H9 (cell line): ENCODE data around the gene PCGF2. TPM values are rescaled to one million over a fixed set of nuclear protein-coding genes. Genes with fewer than 3 reads are reported as not detected.

Experiments
- DNase-seq: peaks from one replicate; pipeline ENCODE4 v3.0.0-alpha.2; 2017
- H2AFZ ChIP-seq: one replicate; pipeline ENCODE4 v1.6.1; 2013; ENCODE audit warnings: mild to moderate bottlenecking, low read length, control low read depth, moderate library complexity
- H2AK5ac ChIP-seq: 2 replicates; pipeline ENCODE4 v1.6.1; 2013; ENCODE audit warnings: low read length, control low read depth, mixed read lengths; ENCODE audit not compliant: insufficient read length
- H2BK120ac ChIP-seq: one replicate; pipeline ENCODE4 v1.6.1; 2013; ENCODE audit warnings: low read depth, mild to moderate bottlenecking, low read length, control low read depth, inconsistent platforms; ENCODE audit not compliant: poor library complexity, severe bottlenecking
- H2BK12ac ChIP-seq: 2 replicates; pipeline ENCODE4 v1.6.1; 2013; ENCODE audit warnings: low read length, control low read depth, mixed read lengths, low read depth; ENCODE audit not compliant: insufficient read length
- H2BK15ac ChIP-seq: 2 replicates; pipeline ENCODE4 v1.6.1; 2013; ENCODE audit warnings: low read depth, low read length, control low read depth
- H2BK20ac ChIP-seq: one replicate; pipeline ENCODE4 v1.6.1; 2013; ENCODE audit warnings: low read depth, mild to moderate bottlenecking, low read length, control low read depth, inconsistent platforms; ENCODE audit not compliant: poor library complexity, severe bottlenecking
- H2BK5ac ChIP-seq: 2 replicates; pipeline ENCODE4 v1.6.1; 2013; ENCODE audit warnings: low read length, control low read depth, mixed read lengths; ENCODE audit not compliant: insufficient read length
- H3K14ac ChIP-seq: 2 replicates; pipeline ENCODE4 v1.6.1; 2013; ENCODE audit warnings: low read length, control low read depth; ENCODE audit not compliant: insufficient read depth
- H3K18ac ChIP-seq: 2 replicates; pipeline ENCODE4 v1.6.1; 2013; ENCODE audit warnings: low read depth, mild to moderate bottlenecking, mixed read lengths, low read length, control low read depth; ENCODE audit not compliant: insufficient read length
- H3K23ac ChIP-seq: 2 replicates; pipeline ENCODE4 v1.6.1; 2013; ENCODE audit warnings: low read length, control low read depth, mixed read lengths, low read depth; ENCODE audit not compliant: insufficient read length
- H3K23me2 ChIP-seq: 2 replicates; pipeline ENCODE4 v1.6.1; 2013; ENCODE audit warnings: low read depth, mild to moderate bottlenecking, mixed read lengths, low read length, control low read depth; ENCODE audit not compliant: insufficient read length, poor library complexity, severe bottlenecking
- H3K27ac ChIP-seq: 2 replicates; pipeline ENCODE4 v1.5.1; 2013; ENCODE audit warnings: low read length, control low read depth, mixed read lengths, low read depth; ENCODE audit not compliant: insufficient read length
- H3K27me3 ChIP-seq: 2 replicates; pipeline ENCODE4 v1.6.1; 2013; ENCODE audit warnings: low read length, control low read depth, inconsistent platforms; ENCODE audit not compliant: insufficient read depth
- H3K4ac ChIP-seq: 2 replicates; pipeline ENCODE4 v1.6.1; 2013; ENCODE audit warnings: low read depth, mild to moderate bottlenecking, control low read depth, inconsistent platforms, low read length, moderate library complexity
- H3K4me1 ChIP-seq: 2 replicates; pipeline ENCODE4 v1.6.1; 2013; ENCODE audit warnings: low read length, control low read depth, inconsistent platforms; ENCODE audit not compliant: insufficient read depth
- H3K4me2 ChIP-seq: 2 replicates; pipeline ENCODE4 v1.6.1; 2013; ENCODE audit warnings: low read length, control low read depth, mixed read lengths; ENCODE audit not compliant: insufficient read length, insufficient read depth
- H3K56ac ChIP-seq: 2 replicates; pipeline ENCODE4 v1.6.1; 2013; ENCODE audit warnings: low read depth, mild to moderate bottlenecking, mixed read lengths, low read length, control low read depth; ENCODE audit not compliant: insufficient read length
- H3K79me1 ChIP-seq: 2 replicates; pipeline ENCODE4 v1.6.1; 2013; ENCODE audit warnings: low read depth, mild to moderate bottlenecking, moderate library complexity, low read length, control low read depth, inconsistent platforms; ENCODE audit not compliant: insufficient read depth, poor library complexity, severe bottlenecking
- H3K79me2 ChIP-seq: 2 replicates; pipeline ENCODE4 v1.6.1; 2013; ENCODE audit warnings: low read length, control low read depth, inconsistent platforms; ENCODE audit not compliant: insufficient read depth
- H3K9ac ChIP-seq: 2 replicates; pipeline ENCODE4 v1.6.1; 2013; ENCODE audit warnings: low read length, control low read depth, mixed read lengths; ENCODE audit not compliant: insufficient read length; ENCODE audit errors: extremely low read depth
- H3K9me3 ChIP-seq: one replicate; pipeline ENCODE4 v1.6.1; 2013; ENCODE audit warnings: low read depth, low read length, inconsistent platforms; ENCODE audit not compliant: control insufficient read depth
- H3T11ph ChIP-seq: one replicate; pipeline ENCODE4 v1.6.1; 2013; ENCODE audit warnings: mild to moderate bottlenecking, low read length, control low read depth, inconsistent platforms
- H4K20me1 ChIP-seq: one replicate; pipeline ENCODE4 v1.6.1; 2013; ENCODE audit not compliant: control insufficient read depth, insufficient read length, insufficient read depth
- H4K5ac ChIP-seq: 2 replicates; pipeline ENCODE4 v1.6.1; 2013; ENCODE audit warnings: low read depth, mild to moderate bottlenecking, mixed read lengths, low read length, control low read depth; ENCODE audit not compliant: insufficient read length
- H4K8ac ChIP-seq: replicated peaks from 2 replicates; pipeline ENCODE4 v1.6.1; 2013; ENCODE audit warnings: low read length, control low read depth, mixed read lengths, low read depth; ENCODE audit not compliant: insufficient read length
- H4K91ac ChIP-seq: 2 replicates; pipeline ENCODE4 v1.6.1; 2013; ENCODE audit warnings: low read depth, mild to moderate bottlenecking, moderate library complexity, mixed read lengths, low read length, control low read depth; ENCODE audit not compliant: insufficient read length
- H3K27ac Mint-ChIP-seq, 3 experiments: 2 replicates in 2 of 3; 3 replicates in 1 of 3; pipeline ENCODE4 v1.8.0; 2020 to 2021; ENCODE audit warnings: mixed read lengths in 3 of 3, mild to moderate bottlenecking in 1 of 3, moderate library complexity in 1 of 3
- H3K27me3 Mint-ChIP-seq: 2 replicates; pipeline ENCODE4 v1.8.0; 2021; ENCODE audit warnings: low read depth, mild to moderate bottlenecking, moderate library complexity, mixed read lengths
- H3K36me3 Mint-ChIP-seq, 3 experiments: 2 replicates in 2 of 3; 3 replicates in 1 of 3; pipeline ENCODE4 v1.8.0; 2020 to 2021; ENCODE audit warnings: low read depth in 3 of 3, mixed read lengths in 3 of 3; ENCODE audit not compliant: insufficient read depth in 1 of 3
- H3K4me1 Mint-ChIP-seq, 2 experiments: 2 replicates each; pipeline ENCODE4 v1.8.0; 2020; ENCODE audit warnings: mixed read lengths in 2 of 2
- H3K4me3 Mint-ChIP-seq, 2 experiments: 2 replicates in 1 of 2; 3 replicates in 1 of 2; pipeline ENCODE4 v1.8.0; 2020 to 2021; ENCODE audit warnings: mild to moderate bottlenecking in 2 of 2, mixed read lengths in 2 of 2, moderate library complexity in 1 of 2
- H3K9me3 Mint-ChIP-seq, 2 experiments: 2 replicates in 1 of 2; 3 replicates in 1 of 2; pipeline ENCODE4 v1.8.0; 2020; ENCODE audit warnings: mild to moderate bottlenecking in 2 of 2, mixed read lengths in 2 of 2, moderate library complexity in 1 of 2
- WGBS: extraction: QIAGEN DNeasy Blood & Tissue Kit; methylation state at CpG from one replicate; pipeline ENCODE4 v1.1.7; 2013; ENCODE audit warnings: missing lambda C conversion rate, low lambda C conversion rate, mixed read lengths; ENCODE audit not compliant: insufficient read length; ENCODE audit errors: extremely low coverage; 5-methylcytosine and 5-hydroxymethylcytosine counted together
- total RNA-seq: library from RNA; stranded (reverse); gene quantifications from 2 replicates; pipeline ENCODE4 v1.2.1, GENCODE V29; 2021
- TF ChIP-seq, protein P1 (sequence below): fragments of 200-600 bp; sonication (generic); conservative IDR thresholded peaks from 3 replicates; pipeline ENCODE4 v1.8.0; 2021; ENCODE audit warnings: antibody characterized with exemption, mild to moderate bottlenecking

The PCGF2 gene
- total RNA-seq, 1 experiment from 2014 or later, result 106 TPM

DNA sequence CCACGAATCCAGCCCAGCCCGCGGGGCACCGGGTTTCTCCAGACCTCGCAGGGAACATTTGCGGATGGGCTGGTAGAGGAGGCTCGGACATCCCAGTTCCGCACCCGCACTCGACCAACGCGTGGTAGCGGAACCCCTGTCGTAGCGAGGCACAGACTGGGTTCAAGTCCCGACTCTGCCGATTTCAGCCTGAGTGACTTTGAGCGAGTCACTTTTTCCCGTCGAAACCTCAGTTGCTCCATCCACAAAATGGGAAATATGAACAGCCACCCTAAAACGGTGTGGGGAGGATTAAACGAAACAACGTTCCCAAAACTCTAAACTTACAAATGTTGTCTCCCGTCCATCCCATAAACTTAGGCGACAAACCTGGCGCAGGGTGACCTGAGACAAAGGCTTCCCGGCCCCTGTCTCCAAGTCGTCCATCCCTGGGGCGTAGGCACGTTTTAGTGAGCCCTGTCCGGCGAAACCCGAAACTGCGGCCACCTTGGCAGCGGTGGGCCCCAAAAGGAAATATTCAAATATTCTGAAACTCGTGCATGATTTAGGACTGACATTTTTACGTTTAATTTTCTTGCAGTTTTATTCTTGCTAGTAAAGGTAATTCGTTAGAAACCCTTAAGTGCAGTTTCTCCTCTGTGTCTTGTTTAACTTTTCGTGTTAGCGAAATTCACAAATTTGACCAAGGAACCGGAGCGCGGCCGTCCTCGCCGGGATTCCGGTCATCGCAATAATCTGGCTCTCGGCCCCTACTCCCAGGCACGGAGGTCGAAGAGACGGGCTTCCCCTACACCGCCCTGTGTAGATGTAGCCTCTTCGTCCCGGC is 45.0 kb downstream of the PCGF2 start:
- no peak overlapping the region for H3K4ac ChIP-seq
- H3K4me1 ChIP-seq, result peaks cover 5% of the 10 kb centered on the region; the same call in 1 of the 2 replicates
- peaks cover 67% of the 10 kb centered on the region for H3K27me3 ChIP-seq
- no peak overlapping the region for H3K27ac ChIP-seq
- no peak overlapping the region for H4K91ac ChIP-seq
- H3K9me3 Mint-ChIP-seq, result peaks cover 0 to 3% of the 10 kb centered on the region in 2 experiments; a peak in 3 of 5 replicates
- H3K18ac ChIP-seq, result peak overlapping the region; percentile 22
- H2AFZ ChIP-seq, result no peak overlapping the region
- no peak overlapping the region for H3K27ac Mint-ChIP-seq
- H3K14ac ChIP-seq, result no peak overlapping the region; the same call in 1 of the 2 replicates
- TF ChIP-seq, protein P1, sequence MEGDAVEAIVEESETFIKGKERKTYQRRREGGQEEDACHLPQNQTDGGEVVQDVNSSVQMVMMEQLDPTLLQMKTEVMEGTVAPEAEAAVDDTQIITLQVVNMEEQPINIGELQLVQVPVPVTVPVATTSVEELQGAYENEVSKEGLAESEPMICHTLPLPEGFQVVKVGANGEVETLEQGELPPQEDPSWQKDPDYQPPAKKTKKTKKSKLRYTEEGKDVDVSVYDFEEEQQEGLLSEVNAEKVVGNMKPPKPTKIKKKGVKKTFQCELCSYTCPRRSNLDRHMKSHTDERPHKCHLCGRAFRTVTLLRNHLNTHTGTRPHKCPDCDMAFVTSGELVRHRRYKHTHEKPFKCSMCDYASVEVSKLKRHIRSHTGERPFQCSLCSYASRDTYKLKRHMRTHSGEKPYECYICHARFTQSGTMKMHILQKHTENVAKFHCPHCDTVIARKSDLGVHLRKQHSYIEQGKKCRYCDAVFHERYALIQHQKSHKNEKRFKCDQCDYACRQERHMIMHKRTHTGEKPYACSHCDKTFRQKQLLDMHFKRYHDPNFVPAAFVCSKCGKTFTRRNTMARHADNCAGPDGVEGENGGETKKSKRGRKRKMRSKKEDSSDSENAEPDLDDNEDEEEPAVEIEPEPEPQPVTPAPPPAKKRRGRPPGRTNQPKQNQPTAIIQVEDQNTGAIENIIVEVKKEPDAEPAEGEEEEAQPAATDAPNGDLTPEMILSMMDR, result no peak
- H2BK12ac ChIP-seq, result no peak overlapping the region
- H3K56ac ChIP-seq, result no peak overlapping the region
- H2BK5ac ChIP-seq, result no peak overlapping the region
- H4K8ac ChIP-seq, result no peak overlapping the region
- H3T11ph ChIP-seq, result no peak overlapping the region
- peak; percentile 46 for DNase-seq
- no peaks in the 10 kb centered on the region for H3K9me3 ChIP-seq
- no peak overlapping the region for H4K5ac ChIP-seq
- no peak overlapping the region for H2BK120ac ChIP-seq
- peaks cover 25% of the 10 kb centered on the region for H3K23me2 ChIP-seq
- H3K4me2 ChIP-seq, result peak overlapping the region; percentile 63
- no peak overlapping the region for H3K23ac ChIP-seq
- H3K36me3 Mint-ChIP-seq, result no peaks in the 10 kb centered on the region; a peak in 2 of 7 replicates
- no peak overlapping the region for H2AK5ac ChIP-seq
- H2BK15ac ChIP-seq, result no peak overlapping the region
- peak overlapping the region; percentile 64 to 82 for H3K4me3 Mint-ChIP-seq
- WGBS, result no CpG with 5 or more reads among the region's 55 CpGs
- no peak overlapping the region for H3K9ac ChIP-seq
- no peaks in the 10 kb centered on the region for H3K79me1 ChIP-seq
- no peaks in the 10 kb centered on the region for H3K79me2 ChIP-seq
- peaks cover 45 to 52% of the 10 kb centered on the region in 2 experiments for H3K4me1 Mint-ChIP-seq
- H2BK20ac ChIP-seq, result no peak overlapping the region
- peaks cover 91% of the 10 kb centered on the region for H3K27me3 Mint-ChIP-seq
- H4K20me1 ChIP-seq, result no peaks in the 10 kb centered on the region
